NCI-H2196 (cell line): Measurements from ENCODE around the gene PIGBOS1.

Source experiments
- DNase-seq: peaks from one replicate; lab custom pipeline; 2025; ENCODE audit not compliant: unreplicated experiment; lab: John Stamatoyannopoulos, UW

The PIGBOS1 gene

GRCh38 chr15:55267401-55268175 is 51.3 kb downstream of the PIGBOS1 start:
- DNase-seq: no peak
